GM23338 (cell line): Measurements from ENCODE around the gene MRFAP1. TPM values are rescaled to one million over a fixed set of nuclear protein-coding genes. Genes with fewer than 3 reads are reported as not detected.

ENCODE experiments used
- ATAC-seq: fragments of 200-7000 bp; cut with Tn5 transposase; 3 replicates; pipeline ENCODE4 v1.9.1; 2020
- DNase-seq: peaks from one replicate; pipeline ENCODE4 v3.0.0-alpha.2; 2015; ENCODE audit warnings: low spot score
- H2AFZ ChIP-seq: fragments of 200-600 bp; sonication (generic); 2 replicates; pipeline ENCODE4 v1.8.0; 2016; ENCODE audit warnings: antibody characterized with exemption, mild to moderate bottlenecking, moderate library complexity
- H3F3A ChIP-seq: fragments of 200-600 bp; sonication (generic); replicated peaks from 2 replicates; pipeline ENCODE4 v1.8.0; 2017; ENCODE audit warnings: antibody characterized with exemption, mixed run types, low read depth
- H3K27ac ChIP-seq: fragments of 200-600 bp; sonication (generic); 2 replicates; pipeline ENCODE4 v1.6.1; 2016; ENCODE audit warnings: low read depth
- H3K27me3 ChIP-seq: fragments of 200-600 bp; sonication (generic); 2 replicates; pipeline ENCODE4 v1.8.0; 2016; ENCODE audit warnings: mild to moderate bottlenecking, mixed run types, moderate library complexity; ENCODE audit not compliant: insufficient read depth
- H3K36me3 ChIP-seq: fragments of 200-600 bp; sonication (generic); 2 replicates; pipeline ENCODE4 v1.8.0; 2016; ENCODE audit warnings: mild to moderate bottlenecking; ENCODE audit not compliant: insufficient read depth
- H3K4me1 ChIP-seq: fragments of 200-600 bp; sonication (generic); 2 replicates; pipeline ENCODE4 v1.8.0; 2016; ENCODE audit warnings: mild to moderate bottlenecking, moderate library complexity; ENCODE audit not compliant: insufficient read depth
- H3K4me2 ChIP-seq: fragments of 200-600 bp; sonication (generic); 2 replicates; pipeline ENCODE4 v1.7.1; 2017; ENCODE audit warnings: mixed run types
- H3K4me3 ChIP-seq: fragments of 200-600 bp; sonication (generic); 2 replicates; pipeline ENCODE4 v1.6.1; 2016; ENCODE audit warnings: mixed run types
- H3K79me2 ChIP-seq: fragments of 200-600 bp; sonication (generic); replicated peaks from 2 replicates; pipeline ENCODE4 v1.8.0; 2017; ENCODE audit warnings: mild to moderate bottlenecking; ENCODE audit not compliant: insufficient read depth
- H3K9me2 ChIP-seq: fragments of 200-600 bp; sonication (generic); 2 replicates; pipeline ENCODE4 v1.8.0; 2017; ENCODE audit not compliant: insufficient read depth
- H4K20me1 ChIP-seq: fragments of 200-600 bp; sonication (generic); replicated peaks from 2 replicates; pipeline ENCODE4 v1.8.0; 2017; ENCODE audit warnings: mild to moderate bottlenecking; ENCODE audit not compliant: insufficient read depth
- H3K27ac Mint-ChIP-seq: 2 replicates; pipeline ENCODE4 v1.8.0; 2020; ENCODE audit warnings: inconsistent platforms, mild to moderate bottlenecking, moderate library complexity, mixed read lengths
- H3K27me3 Mint-ChIP-seq: 3 replicates; pipeline ENCODE4 v1.8.0; 2022; ENCODE audit warnings: low read depth, mild to moderate bottlenecking, moderate library complexity, mixed read lengths, inconsistent platforms; ENCODE audit not compliant: insufficient read depth, poor library complexity
- H3K36me3 Mint-ChIP-seq: 3 replicates; pipeline ENCODE4 v1.8.0; 2021; ENCODE audit warnings: low read depth, mild to moderate bottlenecking, inconsistent platforms, moderate library complexity, mixed read lengths
- H3K4me1 Mint-ChIP-seq: 3 replicates; pipeline ENCODE4 v1.8.0; 2020; ENCODE audit warnings: mild to moderate bottlenecking, inconsistent platforms, mixed read lengths
- H3K4me3 Mint-ChIP-seq: 3 replicates; pipeline ENCODE4 v1.8.0; 2021; ENCODE audit warnings: moderate library complexity, mild to moderate bottlenecking, inconsistent platforms, mixed read lengths
- H3K9me3 Mint-ChIP-seq: 3 replicates; pipeline ENCODE4 v1.8.0; 2020; ENCODE audit warnings: moderate library complexity, mild to moderate bottlenecking, inconsistent platforms, mixed read lengths
- ETS1 ChIP-seq: IDR thresholded peaks from 2 replicates; pipeline ENCODE4 v1.6.1; 2016; ENCODE audit warnings: antibody characterized with exemption
- EZH2phosphoT487 ChIP-seq: fragments of 200-600 bp; sonication (generic); IDR thresholded peaks from one replicate; pipeline ENCODE4 v1.8.1; 2018; ENCODE audit warnings: antibody characterized with exemption; ENCODE audit not compliant: unreplicated experiment
- JUNB ChIP-seq: IDR thresholded peaks from one replicate; pipeline ENCODE4 v1.6.1; 2016; ENCODE audit warnings: antibody characterized with exemption; ENCODE audit not compliant: unreplicated experiment
- NANOG ChIP-seq: IDR thresholded peaks from 2 replicates; pipeline ENCODE4 v1.6.1; 2016; ENCODE audit warnings: antibody characterized with exemption, borderline replicate concordance
- POLR2AphosphoS5 ChIP-seq: IDR thresholded peaks from 2 replicates; pipeline ENCODE4 v1.6.1; 2016; ENCODE audit warnings: antibody characterized with exemption, low read depth
- REST ChIP-seq: IDR thresholded peaks from one replicate; pipeline ENCODE4 v1.6.1; 2018; ENCODE audit warnings: antibody characterized with exemption; ENCODE audit not compliant: unreplicated experiment
- STAT1 ChIP-seq: IDR thresholded peaks from one replicate; pipeline ENCODE4 v1.6.1; 2016; ENCODE audit warnings: antibody characterized with exemption; ENCODE audit not compliant: unreplicated experiment
- ZNF331 ChIP-seq: fragments of 250-450 bp; sonication (Bioruptor Pico); IDR thresholded peaks from 2 replicates; pipeline ENCODE4 v1.5.0; 2020; ENCODE audit warnings: low read depth, mild to moderate bottlenecking, moderate library complexity
- ZNF462 ChIP-seq: fragments of 250-450 bp; sonication (Bioruptor Pico); IDR thresholded peaks from 2 replicates; pipeline ENCODE4 v1.5.0; 2020; ENCODE audit warnings: mild to moderate bottlenecking, moderate library complexity
- polyA plus RNA-seq: library from polyadenylated mRNA; unstranded; fragments of >200 nt; fragmentation: Nextera tagmentation; extraction: Ambion mirVana; gene quantifications from 2 replicates; pipeline ENCODE4 v1.2.1, GENCODE V29; 2016
- total RNA-seq: library from RNA; depleted of rRNA; stranded (reverse); fragments of >200 nt; shearing (Covaris generic); gene quantifications from 2 replicates; pipeline ENCODE4 v1.2.3, GENCODE V29; 2014

MRFAP1 gene
- total and polyA plus RNA-seq, 2 experiments from 2014 or later, result 154 to 288 TPM

- no peak for TF ChIP-seq ZNF462
These were observed 23.2 kb upstream of the MRFAP1 start (continued) for GRCh38 chr4:6617246-6617645.

- no peak for DNase-seq
- H3K79me2 ChIP-seq, result no peaks in the 10 kb centered on the region
- H3K4me2 ChIP-seq, result no peak overlapping the region
- no peak overlapping the region for H2AFZ ChIP-seq
- H3K36me3 ChIP-seq, result no peaks in the 10 kb centered on the region
- no peak overlapping the region for H3K4me3 ChIP-seq
- no peak overlapping the region for H3K27ac ChIP-seq
- no peaks in the 10 kb centered on the region for H3K27me3 ChIP-seq
- H3K4me3 Mint-ChIP-seq, result no peak overlapping the region
- no peak for ATAC-seq
- H3K9me2 ChIP-seq, result no peaks in the 10 kb centered on the region
- no peak overlapping the region for H3K27ac Mint-ChIP-seq
- no peaks in the 10 kb centered on the region for H3F3A ChIP-seq
- no peaks in the 10 kb centered on the region for H3K4me1 ChIP-seq
- peaks cover 10% of the 10 kb centered on the region; the same call in 2 of the 3 replicates for H3K36me3 Mint-ChIP-seq
- no peaks in the 10 kb centered on the region for H3K4me1 Mint-ChIP-seq
- H3K9me3 Mint-ChIP-seq, result no peaks in the 10 kb centered on the region
- H4K20me1 ChIP-seq, result no peaks in the 10 kb centered on the region
- H3K27me3 Mint-ChIP-seq, result peaks cover 19% of the 10 kb centered on the region
- no peak for TF ChIP-seq REST
- TF ChIP-seq ZNF331, result no peak
- no peak for TF ChIP-seq ETS1
- no peak for TF ChIP-seq STAT1
- no peak for TF ChIP-seq NANOG
- TF ChIP-seq EZH2phosphoT487, result no peak
- TF ChIP-seq JUNB, result no peak
- TF ChIP-seq POLR2AphosphoS5, result no peak
These were observed 21.9 kb upstream of the MRFAP1 start for GRCh38 chr4:6618386-6619115.
